Tibial nerve (tissue), 4 donors: Measurements from ENCODE around the gene DENND2A. TPM values are rescaled to one million over a fixed set of nuclear protein-coding genes. Genes with fewer than 3 reads are reported as not detected.

Source experiments
- DNase-seq, 2 donors: peaks; one replicate each; pipeline ENCODE4 v3.0.0-alpha.2; 2019; ENCODE audit warnings: low spot score in 2 of 2
- H3K27ac ChIP-seq, 4 donors: fragments of 200-600 bp; sonication (generic) in 3 of 4; one replicate each; pipeline ENCODE4 v1.5.1; 2017 to 2019; ENCODE audit warnings: mild to moderate bottlenecking in 1 of 4
- H3K27me3 ChIP-seq, 2 donors: fragments of 200-600 bp; sonication (generic) in 1 of 2; one replicate each; pipeline versions ENCODE4 v1.5.1 to v1.6.0; 2017 to 2019
- H3K36me3 ChIP-seq, 3 donors: fragments of 200-600 bp; sonication (generic); one replicate each; pipeline ENCODE4 v1.5.1; 2018 to 2019
- H3K4me1 ChIP-seq, 4 donors: fragments of 200-600 bp; sonication (generic) in 3 of 4; one replicate each; pipeline ENCODE4 v1.5.1; 2017 to 2019
- H3K4me3 ChIP-seq, 4 donors: fragments of 200-600 bp; sonication (generic) in 3 of 4; one replicate each; pipeline ENCODE4 v1.5.1; 2017 to 2019; ENCODE audit warnings: mild to moderate bottlenecking in 1 of 4, moderate library complexity in 1 of 4
- H3K9me3 ChIP-seq, 4 donors: fragments of 200-600 bp; sonication (generic) in 3 of 4; one replicate each; pipeline ENCODE4 v1.5.1; 2017 to 2019
- EP300 ChIP-seq, 2 donors: sonication (generic); formaldehyde crosslinking; IDR thresholded peaks; one replicate each; pipeline ENCODE4 v1.6.1; 2017; ENCODE audit warnings: antibody characterized with exemption in 2 of 2, mild to moderate bottlenecking in 1 of 2
- POLR2A ChIP-seq, 2 donors: fragments of 450-650 bp; IDR thresholded peaks; one replicate each; pipeline ENCODE4 v1.6.1; 2017; ENCODE audit warnings: antibody characterized with exemption in 2 of 2, mild to moderate bottlenecking in 2 of 2, moderate library complexity in 2 of 2
- WGBS, 2 donors: methylation state at CpG; one replicate each; pipeline ENCODE4 v1.1.5; 2018; 5-methylcytosine and 5-hydroxymethylcytosine counted together
- total RNA-seq, 4 donors: library from RNA; depleted of rRNA; stranded (reverse); fragments of >200 nt; gene quantifications; one replicate each; pipeline ENCODE4 v1.1.0, GENCODE V29; 2016
- TF ChIP-seq, protein P1 (sequence below), 5 experiments: fragments of 200-600 bp in 3 of 5; fragments of 450-650 bp in 2 of 5; sonication (generic) in 3 of 5; IDR thresholded peaks; one replicate each; pipeline ENCODE4 v1.5.1; 2016 to 2019; ENCODE audit warnings: antibody characterized with exemption in 5 of 5, mild to moderate bottlenecking in 3 of 5, moderate library complexity in 2 of 5

The DENND2A gene
- total RNA-seq, 4 donors from 2014 or later = 18.3 to 28.0 (median 24.2) TPM

DNA sequence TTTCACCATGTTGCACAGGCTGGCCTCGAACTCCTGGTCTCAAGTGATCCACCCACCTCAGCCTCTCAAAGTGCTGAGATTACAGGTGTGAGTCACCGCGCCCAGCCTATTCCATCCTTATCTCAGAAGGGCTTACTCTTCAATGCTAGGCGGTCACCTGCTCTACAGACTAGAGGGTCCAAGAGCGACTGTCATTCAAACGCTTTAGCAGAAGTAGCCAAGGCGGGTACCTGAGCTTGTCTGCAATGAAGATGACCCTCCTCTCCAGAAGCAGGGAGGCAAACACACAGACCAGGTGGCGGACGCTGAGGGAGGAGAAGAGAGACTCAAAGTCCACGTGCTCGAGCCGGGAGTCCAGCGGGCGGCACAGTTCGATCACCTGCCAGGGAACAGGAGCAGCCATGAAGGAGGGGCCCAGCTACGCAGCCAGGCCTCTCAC lies 96.2 kb downstream of the DENND2A start:
- Histone ChIP-seq H3K27me3 (no peaks in the 10 kb centered on the region), H3K4me3 (no peak overlapping the region), H3K4me1 (peaks cover 0 to 15% (median 8%) of the 10 kb centered on the region in 4 donors), H3K9me3 (no peaks in the 10 kb centered on the region), H3K27ac (no peak overlapping the region), H3K36me3 (peaks cover 0 to 42% (median 0%) of the 10 kb centered on the region in 3 donors)
- no peak for DNase-seq
- TF ChIP-seq EP300 (IDR thresholded peaks at IDR 0.05) = no peak
- TF ChIP-seq, protein P1, sequence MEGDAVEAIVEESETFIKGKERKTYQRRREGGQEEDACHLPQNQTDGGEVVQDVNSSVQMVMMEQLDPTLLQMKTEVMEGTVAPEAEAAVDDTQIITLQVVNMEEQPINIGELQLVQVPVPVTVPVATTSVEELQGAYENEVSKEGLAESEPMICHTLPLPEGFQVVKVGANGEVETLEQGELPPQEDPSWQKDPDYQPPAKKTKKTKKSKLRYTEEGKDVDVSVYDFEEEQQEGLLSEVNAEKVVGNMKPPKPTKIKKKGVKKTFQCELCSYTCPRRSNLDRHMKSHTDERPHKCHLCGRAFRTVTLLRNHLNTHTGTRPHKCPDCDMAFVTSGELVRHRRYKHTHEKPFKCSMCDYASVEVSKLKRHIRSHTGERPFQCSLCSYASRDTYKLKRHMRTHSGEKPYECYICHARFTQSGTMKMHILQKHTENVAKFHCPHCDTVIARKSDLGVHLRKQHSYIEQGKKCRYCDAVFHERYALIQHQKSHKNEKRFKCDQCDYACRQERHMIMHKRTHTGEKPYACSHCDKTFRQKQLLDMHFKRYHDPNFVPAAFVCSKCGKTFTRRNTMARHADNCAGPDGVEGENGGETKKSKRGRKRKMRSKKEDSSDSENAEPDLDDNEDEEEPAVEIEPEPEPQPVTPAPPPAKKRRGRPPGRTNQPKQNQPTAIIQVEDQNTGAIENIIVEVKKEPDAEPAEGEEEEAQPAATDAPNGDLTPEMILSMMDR (IDR thresholded peaks at IDR 0.05) = no peak
- TF ChIP-seq POLR2A (IDR thresholded peaks at IDR 0.05) = no peak
- WGBS, 2 donors = 89 to 91% methylated on average over 16 of the region's 16 CpGs

DNA sequence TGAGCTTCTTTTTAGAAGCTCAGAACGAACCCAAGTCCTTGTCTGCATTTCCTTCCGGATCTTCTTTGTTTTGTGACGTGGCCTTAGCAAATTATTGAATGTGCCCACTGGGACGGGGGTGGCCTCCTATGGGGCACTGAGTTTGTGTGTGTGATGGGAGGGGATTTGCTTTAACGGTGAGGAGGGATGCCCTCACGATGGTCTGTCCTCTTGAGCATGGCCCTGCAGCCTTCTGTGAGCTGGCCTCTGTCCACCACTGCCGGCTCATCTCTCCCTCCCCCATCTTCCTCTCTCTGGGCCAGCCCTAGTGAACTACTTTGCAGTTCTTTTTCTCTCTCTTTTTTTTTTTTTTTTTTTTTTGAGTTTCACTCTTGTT lies 98.4 kb downstream of the DENND2A start:
- Histone ChIP-seq H3K36me3 (peaks cover 0 to 49% (median 0%) of the 10 kb centered on the region in 3 donors), H3K27me3 (no peaks in the 10 kb centered on the region), H3K9me3 (no peaks in the 10 kb centered on the region), H3K27ac (peak overlapping the region in 3 of 4 donors; percentile 37 to 87 (median 86)), H3K4me1 (peaks cover 0 to 17% (median 8%) of the 10 kb centered on the region in 4 donors), H3K4me3 (peak overlapping the region in 1 of 4 donors; percentile 6)
- TF ChIP-seq POLR2A (IDR thresholded peaks at IDR 0.05) (no peak), EP300 (IDR thresholded peaks at IDR 0.05) (no peak)
- TF ChIP-seq, protein P1 (IDR thresholded peaks at IDR 0.05) = no peak
- DNase-seq = peak; percentile 47 to 50
- 8 to 33% methylated on average over 7 of the region's 7 CpGs for WGBS, 2 donors

DNA sequence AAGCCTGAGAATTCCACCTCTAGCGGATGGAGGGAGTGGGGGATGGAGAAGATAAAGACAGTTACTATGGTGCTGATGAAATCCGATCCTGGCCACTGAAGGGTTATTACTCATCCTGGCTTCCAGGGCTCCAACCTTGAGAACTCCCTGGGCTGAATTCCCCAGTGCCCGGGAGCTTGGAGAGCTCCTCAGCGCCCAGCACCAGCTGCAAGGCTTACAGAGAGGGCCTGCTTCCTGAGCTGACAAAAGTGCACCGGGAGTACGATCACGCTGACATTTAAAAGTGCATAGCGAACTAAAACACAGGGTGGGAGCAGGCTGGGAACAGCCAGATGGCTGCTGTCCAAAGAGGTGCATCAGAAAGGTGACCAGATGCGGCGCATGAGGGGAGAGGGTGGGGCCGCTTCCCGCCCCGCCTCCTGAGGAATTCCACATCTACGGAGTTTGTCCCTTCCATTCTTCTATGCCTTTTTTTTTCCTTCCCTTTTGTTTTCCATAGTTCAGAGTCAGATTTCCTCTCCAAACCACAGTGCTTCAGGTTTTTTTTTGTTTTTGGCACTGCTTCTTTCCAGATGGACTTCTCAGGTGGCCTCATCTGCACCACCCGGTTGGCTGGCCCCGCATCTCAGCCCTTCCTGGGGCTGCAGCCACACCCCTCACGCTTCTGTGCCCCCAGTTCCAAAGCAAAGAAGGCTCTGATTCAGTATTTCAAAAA lies 98.9 kb downstream of the DENND2A start:
- H3K9me3 ChIP-seq = no peaks in the 10 kb centered on the region
- peak in 1 of 2 donors; percentile 78 for TF ChIP-seq EP300 (IDR thresholded peaks at IDR 0.05)
- no peak for TF ChIP-seq POLR2A (IDR thresholded peaks at IDR 0.05)
- H3K27me3 ChIP-seq = no peaks in the 10 kb centered on the region
- H3K36me3 ChIP-seq = peaks cover 0 to 46% (median 0%) of the 10 kb centered on the region in 3 donors
- H3K4me3 ChIP-seq = peak overlapping the region in 1 of 4 donors; percentile 6
- peak; percentile 39 to 52 for DNase-seq
- peak overlapping the region; percentile 37 to 87 (median 62) for H3K27ac ChIP-seq
- peaks cover 0 to 17% (median 8%) of the 10 kb centered on the region in 4 donors for H3K4me1 ChIP-seq
- WGBS, 2 donors = 36 to 48% methylated on average over 17 of the region's 17 CpGs

DNA sequence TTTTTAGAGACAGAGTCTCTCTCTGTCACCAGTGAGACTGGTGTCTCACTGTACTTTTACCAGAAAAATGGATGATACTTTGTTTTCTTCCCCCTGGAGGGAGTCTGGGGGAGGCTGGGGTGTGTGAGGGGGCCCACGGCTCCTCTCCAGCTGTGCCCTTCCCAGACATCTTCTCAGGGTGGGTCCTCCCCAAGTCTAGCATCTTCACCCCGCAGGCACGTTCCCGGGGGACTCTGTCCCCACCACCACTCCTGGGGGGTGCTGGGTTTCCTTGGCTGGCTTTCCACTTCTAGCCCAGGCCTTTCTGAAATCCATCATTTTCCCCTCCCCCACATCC lies 99.5 kb downstream of the DENND2A start:
- H3K27ac ChIP-seq = peak overlapping the region; percentile 37 to 87 (median 62)
- no peak overlapping the region for H3K4me3 ChIP-seq
- TF ChIP-seq, protein P1 (IDR thresholded peaks at IDR 0.05) = no peak
- TF ChIP-seq POLR2A (IDR thresholded peaks at IDR 0.05) (no peak), EP300 (IDR thresholded peaks at IDR 0.05) (no peak)
- no peaks in the 10 kb centered on the region for H3K9me3 ChIP-seq
- H3K27me3 ChIP-seq = no peaks in the 10 kb centered on the region
- WGBS, 2 donors = 64 to 71% methylated on average over 4 of the region's 4 CpGs
- H3K36me3 ChIP-seq = peaks cover 0 to 41% (median 0%) of the 10 kb centered on the region in 3 donors
- H3K4me1 ChIP-seq = peaks cover 0 to 17% (median 8%) of the 10 kb centered on the region in 4 donors
- no peak for DNase-seq

DNA sequence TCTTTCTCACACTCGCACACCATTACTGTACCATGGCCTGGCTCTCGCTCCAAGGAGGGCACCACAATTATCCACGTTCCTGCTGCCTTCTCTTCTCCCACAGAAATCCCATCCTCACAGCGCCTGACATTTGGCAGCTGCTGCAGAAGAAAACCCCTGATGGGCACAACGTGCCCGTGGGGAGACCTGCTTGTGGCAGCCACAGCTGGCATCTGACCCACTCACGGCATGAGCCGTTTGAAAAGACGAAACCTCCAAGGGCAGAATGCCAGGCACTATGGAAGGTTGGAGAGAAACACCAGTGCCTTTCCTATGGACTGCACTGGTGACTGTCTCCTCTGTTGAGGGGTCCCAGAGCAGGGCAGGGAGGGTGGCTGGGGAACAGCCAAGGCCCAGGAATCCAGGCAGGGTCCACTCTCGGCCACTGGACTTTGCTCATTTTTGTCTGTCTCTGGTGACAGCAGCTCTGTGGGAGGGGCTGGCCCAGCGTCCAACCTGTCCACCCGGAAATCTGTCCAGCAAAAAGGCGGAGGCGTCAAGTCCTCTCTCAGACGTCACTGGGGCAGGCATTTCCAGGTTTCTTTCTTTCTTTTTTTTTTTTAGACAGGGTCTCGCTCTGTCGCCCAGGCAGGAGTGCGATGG lies 100.4 kb downstream of the DENND2A start:
- TF ChIP-seq EP300 (IDR thresholded peaks at IDR 0.05) (no peak), POLR2A (IDR thresholded peaks at IDR 0.05) (no peak)
- TF ChIP-seq, protein P1 (IDR thresholded peaks at IDR 0.05) = no peak
- 80 to 84% methylated on average over 18 of the region's 18 CpGs for WGBS, 2 donors
- no peak for DNase-seq
- Histone ChIP-seq H3K4me1 (peaks cover 0 to 17% (median 9%) of the 10 kb centered on the region in 4 donors), H3K27ac (peak overlapping the region in 1 of 4 donors; percentile 26), H3K27me3 (no peaks in the 10 kb centered on the region), H3K9me3 (no peaks in the 10 kb centered on the region), H3K4me3 (no peak overlapping the region), H3K36me3 (peaks cover 0 to 32% (median 0%) of the 10 kb centered on the region in 3 donors)
